Stimulated activated CD4-positive, alpha-beta T cell treated with anti-CD3 and anti-CD28 coated beads, TNF-alpha, amount 100 ng/mL, for 4 hours (primary cell): ENCODE results near the gene AMZ1.
"Not testable (repeated sequence)": the region's sequence is repeated elsewhere in the genome, so short reads cannot be mapped to it uniquely, and the experiment has no call there.

Experiments used
- DNase-seq, 3 experiments: peaks; one replicate each; pipeline ENCODE4 v3.0.0-alpha.2; 2020; ENCODE audit warnings: low read depth in 3 of 3

AMZ1 gene

DNA sequence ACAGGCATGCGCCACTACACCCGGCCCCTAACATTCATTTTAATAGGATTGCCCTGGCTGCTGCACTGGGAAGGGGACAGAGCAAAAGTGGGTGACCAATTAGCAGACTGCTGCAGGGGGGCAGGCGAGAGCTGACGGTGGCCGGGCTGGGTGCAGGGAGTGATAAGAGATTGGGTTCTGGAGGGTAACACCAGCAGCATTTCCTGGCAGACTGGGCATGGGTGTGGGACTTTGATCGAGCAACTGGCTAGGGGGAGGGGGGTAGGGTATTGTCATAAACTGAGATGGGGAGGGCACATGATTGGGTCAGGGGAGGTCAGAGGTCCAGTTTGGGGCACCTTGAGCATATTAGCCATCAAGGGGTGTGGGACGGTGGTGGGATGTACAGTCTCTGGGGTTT lies 20.2 kb upstream of the AMZ1 start:
- no peak for DNase-seq

DNA sequence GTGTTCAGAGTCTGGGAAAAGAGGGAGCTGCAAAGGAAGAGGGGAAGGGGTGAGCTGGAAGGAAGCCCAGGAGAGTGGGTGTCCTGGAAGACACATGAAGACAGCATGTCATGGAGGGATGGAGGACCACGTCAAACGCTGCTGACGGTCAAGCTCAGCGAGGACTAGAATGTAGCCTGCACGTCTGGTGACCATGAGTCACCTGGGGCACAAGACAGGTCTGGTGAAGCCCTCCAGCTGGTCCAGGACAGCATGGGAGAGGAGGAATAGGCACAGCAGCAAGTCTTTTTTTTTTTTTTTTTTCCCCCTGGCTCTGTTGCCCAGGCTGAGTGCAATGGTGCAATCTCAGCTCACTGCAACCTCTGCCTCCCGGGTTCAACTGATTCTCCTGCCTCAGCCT lies 19.6 kb upstream of the AMZ1 start:
- no peak for DNase-seq

DNA sequence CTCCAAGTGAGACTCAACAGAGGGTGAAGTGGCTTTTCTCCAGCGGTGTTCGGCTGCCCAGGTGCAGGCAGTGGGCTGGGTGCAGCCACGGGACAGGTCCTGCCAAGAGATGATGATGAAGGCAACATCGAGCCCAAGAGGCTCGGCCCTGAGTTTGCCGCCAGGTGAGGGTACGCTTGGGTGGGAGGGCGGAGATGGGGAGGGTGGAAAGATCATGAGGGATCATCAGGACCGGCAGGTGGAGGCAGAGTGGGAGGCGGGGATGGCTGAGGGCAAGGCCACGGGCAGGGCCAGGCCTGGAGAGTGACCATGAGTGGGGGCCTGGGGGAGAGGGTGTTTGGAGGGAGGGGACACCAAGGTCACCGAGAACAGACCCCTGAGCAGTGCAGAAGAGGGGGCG lies 17.8 kb upstream of the AMZ1 start:
- DNase-seq, result no peak

DNA sequence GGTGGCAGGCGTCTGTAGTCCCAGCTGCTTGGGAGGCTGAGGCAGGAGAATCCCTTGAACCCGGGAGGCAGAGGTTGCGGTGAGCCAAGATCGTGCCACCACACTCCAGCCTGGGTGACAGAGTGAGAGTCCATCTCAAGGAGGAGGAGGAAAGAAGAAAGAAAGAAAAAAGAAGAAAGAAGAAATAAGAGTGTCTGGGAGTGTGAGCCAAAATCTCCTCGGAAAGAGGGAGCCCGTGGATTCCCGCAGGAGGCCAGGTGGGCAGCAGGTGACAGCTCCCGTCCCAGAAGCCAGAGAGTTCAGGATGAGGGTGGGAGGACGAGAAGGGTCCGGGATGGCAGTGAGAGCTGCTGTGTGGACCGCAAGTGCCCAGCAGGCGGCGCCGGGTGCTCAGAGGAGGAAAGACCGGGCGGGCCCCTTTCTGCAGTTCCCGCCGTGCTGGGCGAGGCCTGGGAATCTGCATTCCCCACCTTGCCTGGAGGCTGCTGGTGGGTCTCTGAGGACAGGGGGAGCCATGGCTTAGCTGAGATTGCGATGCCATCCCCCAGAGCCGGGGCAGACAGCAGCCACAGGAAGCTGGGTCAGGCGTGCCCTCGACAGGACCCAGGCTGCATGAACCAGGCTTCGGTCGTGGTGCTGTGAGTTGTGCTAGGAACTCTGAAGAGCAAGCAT lies 17.1 kb upstream of the AMZ1 start:
- DNase-seq, result peak; percentile 35 to 54 (median 42)

DNA sequence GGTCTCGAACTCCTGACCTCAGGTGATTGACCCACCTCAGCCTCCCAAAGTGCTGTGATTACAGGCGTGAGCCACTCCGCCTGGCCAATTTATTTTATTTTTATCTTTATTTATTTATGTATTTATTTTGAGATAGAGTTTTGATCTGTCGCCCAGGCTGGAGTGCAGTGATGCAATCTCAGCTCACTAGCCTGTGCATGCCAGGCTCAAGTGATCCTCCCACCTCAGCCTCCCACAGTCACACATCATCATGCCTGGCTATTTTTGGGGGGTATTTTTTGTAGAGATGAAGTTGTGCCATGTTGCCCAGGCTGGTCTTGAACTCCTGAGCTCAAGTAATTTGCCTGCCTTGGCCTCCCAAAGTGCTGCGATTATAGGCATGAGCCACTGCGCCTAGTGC lies 14.8 kb upstream of the AMZ1 start:
- not testable (repeated sequence) for DNase-seq

DNA sequence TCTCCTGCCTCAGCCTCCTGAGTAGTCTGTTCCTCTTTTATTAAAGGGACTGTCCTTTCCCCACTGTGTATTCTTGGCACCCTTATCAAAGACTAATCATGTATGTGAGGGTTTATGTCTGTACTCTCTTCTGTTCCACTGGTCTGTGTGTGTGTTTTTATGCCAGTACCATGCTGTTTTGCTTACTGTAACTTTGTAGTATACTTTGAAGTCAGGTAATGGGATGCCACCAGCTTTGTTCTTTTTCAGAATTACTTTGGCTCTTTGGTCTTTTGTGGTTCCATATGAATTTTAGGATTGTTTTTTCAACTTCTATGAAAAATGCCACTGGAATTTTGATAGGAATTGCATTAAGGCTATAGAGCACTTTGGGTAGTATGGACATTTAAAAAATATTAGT lies 14.1 kb upstream of the AMZ1 start:
- DNase-seq, result no peak

DNA sequence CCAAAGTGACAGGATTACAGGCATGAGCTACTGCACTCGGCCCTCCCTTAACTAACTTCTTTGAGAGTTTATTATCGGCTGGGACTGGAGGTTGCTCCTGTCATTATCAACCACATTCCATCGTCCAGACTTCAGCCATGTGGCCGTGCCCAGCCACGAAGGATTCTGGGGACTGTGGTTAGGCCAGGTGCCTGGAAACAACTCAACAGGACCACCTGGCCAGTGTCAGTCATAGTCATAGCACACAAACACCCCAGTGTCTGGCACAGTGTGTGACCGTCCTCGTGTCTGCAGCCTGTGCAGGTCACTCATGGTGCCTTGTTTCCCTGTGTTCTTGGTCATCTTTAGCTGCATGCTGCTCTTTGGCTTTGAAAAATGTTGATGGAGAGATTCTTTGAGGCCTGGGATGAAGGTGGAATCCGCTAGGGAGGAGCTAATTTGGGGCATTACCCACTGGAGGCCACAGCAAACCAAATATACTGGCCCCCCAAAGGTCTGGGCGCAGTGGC lies 12.7 kb upstream of the AMZ1 start:
- no peak for DNase-seq

DNA sequence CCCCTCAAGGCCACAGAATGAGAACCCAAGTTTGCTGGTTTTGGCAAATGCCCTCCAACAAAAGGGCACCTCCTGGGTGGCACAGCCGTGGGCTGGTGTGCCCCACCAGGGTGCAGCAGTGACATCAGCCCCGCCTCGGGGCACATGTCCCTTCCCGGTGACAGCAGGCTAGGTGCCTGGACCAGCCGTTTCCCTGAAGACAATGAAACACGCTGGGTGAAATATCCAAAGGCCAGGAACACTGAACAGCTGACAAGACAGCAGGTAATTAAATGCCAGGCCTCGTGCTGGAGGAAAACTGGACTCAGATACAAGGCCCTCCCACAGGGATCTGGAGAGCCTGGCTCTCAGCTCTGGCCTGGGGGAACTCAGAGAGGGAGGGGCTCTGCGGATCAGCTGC lies 11.4 kb upstream of the AMZ1 start:
- not testable (repeated sequence) for DNase-seq

DNA sequence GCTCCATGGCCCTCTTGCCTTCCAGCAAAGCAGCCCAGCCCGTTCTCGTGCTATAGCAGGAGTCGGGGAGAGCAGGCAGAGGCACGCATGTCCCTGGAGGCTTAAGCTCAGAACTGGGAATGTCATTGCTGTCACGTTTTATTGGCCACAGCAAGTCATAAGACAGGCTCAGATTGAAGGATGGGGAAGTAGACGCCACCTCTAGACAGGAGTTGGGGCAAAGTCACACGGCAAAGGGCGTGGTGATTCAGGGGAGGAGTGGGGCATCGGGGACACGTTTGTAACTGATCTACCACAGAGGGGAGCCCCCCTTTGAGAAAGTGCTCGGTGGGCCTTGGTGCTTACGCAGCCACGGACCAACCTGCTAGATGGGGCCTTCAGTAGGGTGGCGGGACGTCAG lies 9.5 kb upstream of the AMZ1 start:
- not testable (repeated sequence) for DNase-seq

DNA sequence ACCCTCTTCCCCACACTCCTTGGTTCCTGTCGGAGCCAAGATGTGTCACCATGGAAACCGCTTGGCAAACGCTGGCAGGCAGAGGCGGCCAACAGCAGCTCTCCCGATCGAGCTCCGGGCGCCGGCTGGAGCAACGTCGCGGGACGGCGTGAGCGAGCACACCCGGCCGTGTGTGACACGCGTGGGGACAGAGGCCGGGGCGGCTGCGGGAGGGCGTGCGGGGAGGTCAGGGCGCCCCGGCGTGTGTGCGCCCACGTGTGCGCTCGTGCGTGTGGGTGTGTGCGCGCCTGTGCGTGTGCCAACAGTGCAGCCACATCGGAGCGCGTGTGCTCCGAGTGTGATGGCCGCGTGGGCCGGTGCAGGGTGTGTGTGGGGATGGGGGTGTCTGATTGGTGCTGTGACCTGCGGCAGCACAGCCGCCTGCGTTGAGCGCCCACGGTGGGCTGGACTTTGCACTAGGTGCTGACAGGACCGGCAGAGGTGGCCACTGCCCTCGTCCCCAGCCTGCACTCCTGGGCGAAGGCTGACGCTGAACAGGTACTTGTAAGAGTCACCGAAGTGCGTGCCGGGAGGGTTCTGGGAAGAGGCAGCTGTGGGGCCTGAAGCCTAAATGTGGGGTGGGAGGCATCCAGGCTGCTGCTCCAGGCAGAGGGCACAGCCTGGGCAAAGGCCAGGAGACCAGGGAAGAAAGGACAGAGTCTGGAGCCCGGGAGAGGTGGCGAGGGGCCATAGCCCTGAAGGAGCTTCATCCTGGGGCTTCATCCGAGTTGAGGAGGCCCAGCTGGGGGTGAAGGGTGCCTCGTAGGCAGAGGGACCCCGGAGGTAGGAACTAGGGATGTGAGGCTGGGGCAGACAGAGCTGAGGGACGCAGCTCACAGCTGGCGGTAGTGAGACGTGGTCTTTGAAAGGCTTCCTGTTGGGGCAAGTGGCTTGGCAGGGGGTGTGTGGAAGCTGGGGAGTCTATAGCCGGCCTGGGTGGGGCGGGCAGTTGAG lies 8.6 kb upstream of the AMZ1 start:
- DNase-seq, result not testable (repeated sequence)

DNA sequence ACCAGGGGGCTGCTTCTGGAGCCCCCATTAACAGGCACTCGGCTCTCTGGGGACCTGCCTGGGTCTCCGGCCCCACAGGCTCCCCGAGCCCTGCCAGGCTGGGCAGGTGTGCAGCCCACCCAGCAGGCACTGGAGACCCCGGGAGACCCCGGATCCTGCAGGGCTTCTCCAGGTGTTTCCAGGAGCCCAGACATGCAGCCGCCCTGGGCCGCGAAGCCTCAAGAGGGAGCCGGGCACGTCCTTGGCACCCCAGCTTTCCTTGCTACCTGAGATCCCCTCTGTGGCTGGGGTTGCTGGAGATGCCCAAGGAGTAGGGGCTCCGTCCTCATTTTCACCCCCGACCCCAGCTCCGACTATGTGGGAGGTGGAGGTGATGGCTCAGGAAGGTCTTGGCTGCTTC lies 7.7 kb upstream of the AMZ1 start:
- DNase-seq, result no peak

DNA sequence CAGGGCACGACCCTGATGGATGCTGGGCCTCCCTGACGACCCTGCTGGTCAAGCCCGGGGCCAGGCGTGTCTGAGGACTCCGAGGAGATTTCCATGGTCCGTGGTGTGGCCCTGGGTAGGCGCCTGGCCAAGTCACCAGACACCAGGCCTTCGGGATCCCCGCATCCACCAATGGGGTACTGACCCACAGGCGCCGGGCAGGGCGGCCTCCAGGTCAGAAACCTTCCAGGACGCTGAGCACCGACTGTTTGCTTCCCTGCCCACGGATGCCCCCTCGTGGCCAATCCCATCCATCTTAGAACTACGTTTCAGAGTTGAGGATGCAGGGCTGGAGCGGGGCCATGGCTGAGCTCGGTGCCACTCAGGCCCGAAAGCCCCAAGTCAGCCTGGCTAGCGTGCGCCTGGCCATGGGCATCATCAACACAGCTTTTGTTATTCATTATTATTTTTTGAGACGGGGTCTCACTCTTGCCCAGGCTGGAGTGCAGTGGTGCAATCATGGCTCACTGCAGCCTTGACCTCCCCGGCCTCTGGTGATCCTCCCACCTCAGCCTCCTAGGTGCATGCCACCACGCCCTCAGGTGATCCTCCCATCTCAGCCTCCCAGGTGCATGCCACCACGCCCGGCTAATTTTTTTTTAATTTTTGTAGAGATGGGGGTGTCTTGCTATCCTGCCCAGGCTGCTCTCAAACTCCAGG lies 7.1 kb upstream of the AMZ1 start:
- peak; percentile 17 to 30 (median 24) for DNase-seq

DNA sequence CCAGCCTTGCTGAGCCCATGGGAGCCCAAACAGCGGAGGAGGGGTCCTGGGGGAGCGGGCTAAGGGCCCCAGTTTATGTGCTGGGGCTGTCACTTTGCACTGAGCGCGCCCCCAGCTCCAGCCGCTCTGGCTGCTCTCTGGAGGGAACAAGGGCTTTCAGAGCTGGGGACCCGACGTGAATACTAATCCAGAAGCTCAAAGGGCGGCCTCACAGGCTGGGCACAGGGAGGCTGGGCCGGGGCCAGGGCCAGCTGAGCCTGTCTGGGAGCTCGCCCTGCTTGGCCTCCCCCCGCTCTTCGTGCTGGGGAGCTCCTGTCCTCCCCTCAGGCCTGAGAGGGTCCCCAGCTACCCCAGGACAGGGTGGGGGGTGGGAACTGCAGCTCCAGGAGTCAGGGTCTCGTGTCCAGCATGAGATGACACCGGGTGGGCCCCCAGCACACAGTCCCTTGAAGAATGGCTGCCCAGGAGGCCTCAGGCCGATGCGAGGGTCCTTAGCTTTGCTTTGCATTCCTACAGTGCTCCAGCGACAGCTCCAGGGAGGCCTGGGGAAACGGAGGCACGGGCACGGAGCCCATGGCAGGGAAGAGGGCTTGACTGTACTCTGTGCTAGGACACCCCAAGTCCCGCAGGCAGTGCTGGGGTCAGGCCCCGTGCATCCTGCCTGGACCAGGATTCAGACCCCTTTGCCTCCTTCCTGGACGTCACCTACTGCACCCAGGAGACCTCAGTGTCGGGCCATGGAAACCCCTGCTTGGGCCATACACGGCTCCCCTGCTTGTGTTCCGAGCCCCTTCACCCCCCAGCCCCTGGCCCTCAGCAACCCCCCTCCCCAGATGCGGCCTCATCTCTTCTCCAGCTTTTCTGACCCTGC lies 5.8 kb upstream of the AMZ1 start:
- no peak for DNase-seq

DNA sequence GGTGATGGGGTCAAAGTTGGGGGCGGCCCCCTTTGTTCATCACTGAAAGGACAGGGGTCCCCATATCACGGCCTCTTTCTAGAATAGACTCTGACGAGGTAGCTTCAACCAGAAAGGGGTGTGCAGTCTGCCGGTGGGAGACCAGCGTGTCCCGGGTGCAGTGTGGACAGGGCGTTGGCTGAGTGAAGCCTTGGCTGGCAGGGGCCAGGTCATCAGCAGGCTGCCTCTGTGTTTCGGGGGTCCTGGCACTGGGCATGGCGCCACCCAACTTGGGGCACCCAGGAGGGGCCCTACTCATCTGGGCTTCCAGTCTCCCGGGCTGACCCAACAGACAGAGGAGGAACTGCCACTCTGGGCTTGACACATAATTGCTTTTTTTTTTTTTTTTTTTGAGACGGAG lies 3.5 kb upstream of the AMZ1 start:
- DNase-seq, result no peak

DNA sequence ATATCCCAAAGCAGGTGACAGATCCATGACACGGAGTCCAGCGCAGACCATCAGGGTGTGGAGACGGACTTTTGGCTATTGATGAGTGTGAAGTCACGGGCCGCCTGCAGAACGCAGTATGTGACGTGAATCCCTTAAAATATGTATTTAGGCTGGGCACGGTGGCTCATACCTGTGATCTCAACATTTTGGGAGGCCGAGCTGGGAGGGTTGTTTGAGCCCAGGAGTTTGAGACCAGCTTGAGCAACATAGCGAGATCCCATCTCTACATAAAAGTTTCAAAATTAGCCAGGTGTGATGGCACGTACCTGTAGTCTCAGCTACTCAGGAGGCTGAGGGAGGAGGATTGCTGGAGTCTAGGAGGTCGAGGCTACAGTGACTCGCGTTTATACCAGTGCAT lies 1.9 kb upstream of the AMZ1 start:
- no peak for DNase-seq

DNA sequence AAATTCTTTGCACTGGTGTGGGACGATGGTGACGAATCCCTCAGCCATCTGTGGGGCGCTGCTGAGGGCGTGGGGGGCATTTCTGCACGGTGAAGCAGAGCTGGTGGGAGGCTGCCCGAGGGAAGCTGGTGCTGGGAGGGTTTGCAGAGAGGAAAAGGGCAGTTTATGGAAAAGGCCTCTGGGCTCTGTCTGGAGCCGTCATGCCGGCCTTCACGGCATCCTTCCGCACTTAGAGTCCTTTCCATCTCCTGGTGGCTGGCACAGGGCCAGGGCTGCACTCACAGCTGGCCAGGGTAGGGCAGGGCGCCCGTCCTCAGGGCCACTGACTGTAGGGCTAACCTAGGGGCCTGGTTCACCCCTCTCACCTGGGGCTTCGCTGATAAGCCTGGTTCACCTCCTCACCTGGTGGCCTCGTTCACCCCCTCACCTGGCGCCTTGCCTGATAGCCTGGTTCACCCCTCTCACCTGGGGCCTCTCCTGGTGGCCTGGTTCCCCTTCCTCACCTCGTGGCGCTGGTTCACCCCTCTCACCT lies 598 bp upstream of the AMZ1 start:
- DNase-seq, result no peak

DNA sequence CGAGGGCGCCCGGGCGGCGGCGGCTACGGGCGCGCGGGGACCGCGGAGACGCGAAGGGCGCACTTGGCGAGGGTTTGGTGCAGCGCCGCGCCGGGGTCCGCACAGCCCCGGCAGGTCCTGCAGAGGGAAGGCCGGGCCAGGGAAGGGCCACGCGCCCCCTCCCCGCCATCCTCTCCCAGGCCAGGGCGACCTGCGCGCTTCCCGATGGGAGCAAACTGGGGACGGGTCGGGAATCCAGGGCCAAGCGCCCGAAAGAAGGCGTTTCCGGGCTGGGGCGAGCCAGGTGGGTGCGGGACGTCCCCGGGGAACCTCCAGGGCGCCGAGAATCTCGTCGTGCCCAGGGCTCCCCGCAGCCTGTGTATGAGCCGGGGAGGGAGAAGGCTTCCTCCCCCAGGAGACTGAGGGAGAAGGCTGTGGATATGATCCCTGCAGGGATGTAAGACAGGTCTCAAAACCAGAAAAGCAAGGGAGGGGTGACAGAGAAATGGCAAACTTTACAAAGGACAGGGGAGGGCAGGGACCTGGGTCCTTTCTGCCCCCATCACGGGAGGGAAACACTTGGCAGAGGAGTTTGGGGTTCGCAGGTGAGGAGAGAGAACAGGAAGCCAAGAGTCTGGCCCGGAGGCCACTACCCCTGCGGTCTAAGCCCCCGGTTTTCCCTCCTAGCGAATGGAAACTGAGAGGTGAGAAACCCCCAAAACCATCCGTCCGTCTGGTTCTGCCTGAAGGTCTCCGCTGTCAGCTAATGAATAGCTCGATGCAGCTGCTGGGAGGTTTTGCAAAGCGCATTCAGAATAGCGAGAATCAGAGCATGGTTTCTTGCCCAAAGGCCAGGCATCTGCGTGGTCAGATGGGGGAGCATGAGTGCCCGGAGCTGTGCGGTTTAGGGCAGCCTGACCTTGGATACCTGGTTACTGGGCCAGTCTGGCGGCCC lies 674 bp downstream of the AMZ1 start:
- no peak for DNase-seq

DNA sequence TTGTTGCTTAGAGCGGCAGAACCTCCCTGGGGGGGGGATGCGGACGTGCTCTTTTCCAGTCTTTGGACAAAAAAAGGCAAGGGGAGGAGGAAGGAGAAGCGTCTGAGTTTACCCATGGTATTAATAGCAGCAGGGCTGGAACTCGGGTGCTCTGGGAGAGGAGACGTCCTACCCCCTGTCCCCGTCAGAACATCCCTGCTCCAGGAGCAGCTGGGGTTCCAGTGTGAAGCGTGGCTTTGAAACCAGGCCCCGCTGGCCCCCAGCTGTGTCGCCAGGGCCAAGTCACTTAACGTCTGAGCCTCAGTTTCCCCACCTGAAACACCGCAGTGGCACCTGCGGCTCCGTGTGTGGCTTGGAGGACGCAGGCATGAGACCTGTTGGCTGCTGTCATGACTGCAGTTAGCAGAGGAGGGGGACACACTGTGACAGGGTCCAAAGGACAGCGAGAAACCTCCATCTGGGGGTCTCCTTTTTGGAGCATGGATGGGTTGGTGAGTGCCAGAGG lies 1.4 kb downstream of the AMZ1 start:
- DNase-seq, result no peak

DNA sequence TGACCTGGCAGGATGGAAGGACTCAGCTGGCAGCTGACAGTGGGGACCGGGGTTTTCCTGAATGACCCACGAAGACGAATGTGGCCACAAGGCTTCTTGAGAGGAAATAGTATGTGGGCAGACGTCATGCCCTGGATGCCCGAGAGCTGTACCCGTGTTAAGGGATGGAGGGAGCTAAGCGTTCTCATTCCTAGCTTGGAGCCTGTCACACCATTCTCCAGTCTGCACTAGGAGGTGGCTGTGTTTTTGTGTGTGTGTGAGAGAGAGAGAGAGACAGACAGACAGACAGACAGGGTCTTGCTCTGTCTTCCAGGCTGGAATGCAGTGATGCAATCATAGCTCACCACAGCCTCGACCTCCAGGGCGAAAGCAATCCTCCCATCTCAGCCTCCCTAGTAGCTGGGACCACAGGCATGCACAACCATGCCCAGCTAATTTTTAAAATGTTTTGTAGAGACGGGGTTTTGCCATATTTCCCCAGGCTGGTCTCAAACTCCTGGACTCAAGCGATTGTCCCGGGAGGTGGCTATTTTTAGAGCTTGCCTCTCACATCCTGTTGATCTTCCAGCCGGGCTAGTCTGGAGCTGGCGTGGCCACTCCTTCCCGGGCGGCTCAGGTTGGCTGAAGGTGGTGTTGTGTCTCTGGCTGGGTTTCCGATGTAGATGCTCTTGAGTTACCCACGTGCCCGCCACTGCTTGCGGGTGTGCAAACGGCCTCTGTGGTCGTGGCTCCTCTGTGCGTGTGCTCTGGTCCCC lies 2.1 kb downstream of the AMZ1 start:
- no peak for DNase-seq
